DMS114 treated with DMSO at 0.1 percent for 48 hours (cell line): ENCODE results near the gene CABP2.
"Not testable (repeated sequence)": the region's sequence is repeated elsewhere in the genome, so short reads cannot be mapped to it uniquely, and the experiment has no call there.

Source experiments
- DNase-seq: peaks from one replicate; lab custom pipeline; 2025; ENCODE audit not compliant: unreplicated experiment; lab: John Stamatoyannopoulos, UW

Gene CABP2

DNA sequence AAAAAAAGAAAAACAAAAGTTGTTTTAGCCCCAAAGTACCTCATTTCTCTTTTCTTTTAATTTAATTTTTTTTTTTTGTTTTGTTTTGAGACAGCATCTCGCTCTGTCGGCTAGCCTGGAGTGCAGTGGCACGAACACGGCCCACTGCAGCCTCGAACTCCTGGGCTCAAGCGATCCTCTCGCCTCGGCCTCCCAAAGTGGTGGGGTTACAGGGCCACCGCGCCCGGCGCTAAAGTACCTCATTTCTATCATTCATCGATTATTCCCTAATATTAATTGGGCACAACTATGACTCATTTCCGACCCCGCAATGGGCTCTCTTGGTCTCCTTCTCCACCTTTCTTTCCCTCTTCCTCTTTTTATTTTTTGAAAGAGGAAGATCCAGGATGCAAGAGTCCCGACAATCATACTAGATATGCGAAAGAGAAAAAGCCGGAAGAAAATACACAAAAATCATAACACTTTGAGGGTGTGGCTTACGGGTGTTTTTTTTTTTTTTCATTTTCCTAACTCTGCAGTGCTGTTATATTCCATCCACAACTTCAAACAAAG lies 40.9 kb downstream of the CABP2 start:
- no peak for DNase-seq

DNA sequence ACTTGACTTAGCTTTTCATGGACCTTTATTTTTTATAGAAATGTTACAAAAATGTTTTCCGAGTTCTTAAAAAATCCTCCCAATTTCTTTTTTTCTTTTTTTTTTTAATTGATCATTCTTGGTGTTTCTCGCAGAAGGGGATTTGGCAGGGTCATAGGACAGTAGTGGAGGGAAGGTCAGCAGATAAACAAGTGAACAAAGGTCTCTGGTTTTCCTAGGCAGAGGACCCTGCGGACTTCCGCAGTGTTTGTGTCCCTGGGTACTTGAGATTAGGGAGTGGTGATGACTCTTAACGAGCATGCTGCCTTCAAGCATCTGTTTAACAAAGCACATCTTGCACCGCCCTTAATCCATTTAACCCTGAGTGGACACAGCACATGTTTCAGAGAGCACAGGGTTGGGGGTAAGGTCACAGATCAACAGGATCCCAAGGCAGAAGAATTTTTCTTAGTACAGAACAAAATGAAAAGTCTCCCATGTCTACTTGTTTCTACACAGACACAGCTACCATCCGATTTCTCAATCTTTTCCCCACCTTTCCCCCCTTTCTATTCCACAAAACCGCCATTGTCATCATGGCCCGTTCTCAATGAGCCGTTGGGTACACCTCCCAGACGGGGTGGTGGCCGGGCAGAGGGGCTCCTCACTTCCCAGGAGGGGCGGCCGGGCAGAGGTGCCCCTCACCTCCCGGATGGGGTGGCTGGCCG lies 45.7 kb downstream of the CABP2 start:
- DNase-seq: not testable (repeated sequence)

DNA sequence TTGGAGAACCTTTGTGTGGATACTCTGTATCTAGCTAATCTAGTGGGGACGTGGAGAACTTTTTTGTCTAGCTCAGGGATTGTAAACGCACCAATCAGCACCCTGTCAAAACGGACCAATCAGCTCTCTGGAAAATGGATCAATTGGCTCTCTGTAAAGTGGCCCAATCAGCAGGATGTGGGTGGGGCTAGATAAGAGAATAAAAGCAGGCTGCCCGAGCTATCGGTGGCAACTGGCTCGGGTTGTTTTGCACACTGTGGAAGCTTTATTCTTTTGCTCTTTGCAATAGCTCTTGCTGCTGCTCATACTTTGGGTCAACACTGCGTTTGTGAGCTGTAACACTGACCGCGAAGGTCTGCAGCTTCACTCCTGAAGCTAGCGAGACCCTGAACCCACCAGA lies 46.6 kb downstream of the CABP2 start:
- not testable (repeated sequence) for DNase-seq

GRCh38 chr11:67472882-67473281 lies 50.4 kb downstream of the CABP2 start:
- no peak for DNase-seq

DNA sequence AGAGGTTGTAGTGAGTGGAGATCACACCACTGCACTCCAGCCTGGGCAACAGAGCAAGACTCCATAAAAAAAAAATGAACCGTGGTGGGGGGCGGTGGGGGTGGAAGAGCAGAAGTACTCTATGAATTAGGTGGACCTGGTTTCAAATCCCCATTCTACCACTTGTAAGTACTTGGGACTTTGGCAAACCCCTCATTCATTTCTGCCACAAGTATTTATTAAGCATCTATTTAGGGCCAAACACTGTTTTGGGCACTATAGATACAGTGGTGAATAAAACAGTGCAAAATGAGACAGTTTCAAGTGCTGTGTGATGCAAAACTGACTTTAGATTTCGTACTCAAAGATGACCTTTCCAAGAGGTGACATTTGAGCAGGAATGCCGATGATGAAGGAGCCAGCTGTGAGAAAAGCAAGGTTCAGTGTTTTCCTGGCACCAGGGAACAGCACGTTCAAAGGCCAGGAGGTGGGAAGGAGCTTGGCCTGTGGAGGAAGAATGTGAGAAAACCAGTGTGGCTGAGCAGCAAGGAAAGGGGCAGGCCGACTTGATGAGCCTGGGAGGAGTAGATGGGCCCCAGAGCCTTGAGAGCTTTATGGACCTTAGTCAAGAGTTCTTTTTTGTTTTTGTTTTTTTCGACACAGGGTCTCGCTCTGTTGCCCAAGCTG lies 52.8 kb downstream of the CABP2 start:
- no peak for DNase-seq

- DNase-seq: no peak
Observed at GRCh38 chr11:67469508-67469811, 53.8 kb downstream of the CABP2 start.
